ENCODE measurements around the gene RNF167.

Gene RNF167

GRCh38 chr17:4939796-4940554 is at the start of gene RNF167, which contains the start of gene SLC25A11:
Gene RNF167 (plus strand): TSS chr17:4940268. CDS start chr17:4940910, 642 bp downstream.
Gene SLC25A11 (minus strand): TSS chr17:4940046. CDS start chr17:4939910, 136 bp downstream.
- peak; percentile 99 for DNase-seq (ENCODE audit: low read depth)

DNA sequence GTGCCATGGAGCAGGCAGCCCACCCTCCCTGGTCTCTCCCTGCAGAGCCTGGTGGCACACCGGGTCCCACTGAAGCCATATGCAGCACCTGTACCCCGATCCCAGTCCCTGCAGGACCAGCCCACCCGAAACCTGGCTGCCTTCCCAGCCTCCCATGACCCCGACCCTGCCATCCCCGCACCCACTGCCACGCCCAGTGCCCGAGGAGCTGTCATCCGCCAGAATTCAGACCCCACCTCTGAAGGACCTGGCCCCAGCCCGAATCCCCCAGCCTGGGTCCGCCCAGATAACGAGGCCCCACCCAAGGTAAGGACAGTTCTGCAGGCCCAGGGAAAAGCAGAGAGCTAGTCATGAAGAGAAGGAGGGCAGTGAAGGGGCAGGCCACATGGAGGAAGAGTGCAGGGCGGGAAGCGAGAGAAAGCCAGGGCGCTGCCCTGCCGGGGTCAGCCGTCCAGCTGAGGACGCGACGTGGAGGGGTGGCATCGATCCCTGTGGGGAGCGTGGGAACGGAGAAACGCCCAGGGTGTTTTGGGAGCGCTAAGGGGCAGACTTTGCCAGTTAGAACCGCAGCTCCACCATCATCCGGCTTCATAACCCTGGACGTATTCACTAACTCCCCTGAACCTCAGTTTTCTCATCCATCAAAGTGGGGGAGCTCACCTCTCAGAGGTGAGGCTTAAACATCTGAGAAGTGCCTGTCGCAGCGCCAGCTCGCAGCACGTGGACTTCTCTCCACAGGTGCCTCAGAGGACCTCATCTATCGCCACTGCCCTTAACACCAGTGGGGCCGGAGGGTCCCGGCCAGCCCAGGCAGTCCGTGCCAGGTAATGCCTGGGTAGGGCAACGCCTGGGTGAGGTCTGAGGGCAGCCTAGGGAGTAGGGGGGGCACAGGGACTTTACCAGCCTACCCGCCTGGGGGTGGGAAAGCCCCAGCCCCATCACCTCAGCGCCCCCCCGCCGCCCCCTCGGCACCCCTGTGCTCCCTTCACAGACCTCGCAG is 48.4 kb upstream of the RNF167 start:
- no peak for DNase-seq (ENCODE audit: low read depth)

GRCh38 chr17:4892499-4893221 is 47.4 kb upstream of the RNF167 start:
- no peak for DNase-seq (ENCODE audit: low read depth)

GRCh38 chr17:4893272-4893671 is 46.8 kb upstream of the RNF167 start:
- DNase-seq (ENCODE audit: low read depth), result no peak

GRCh38 chr17:4893721-4894560 is 46.1 kb upstream of the RNF167 start:
- no peak for DNase-seq (ENCODE audit: low read depth)

- DNase-seq (ENCODE audit: low read depth), result no peak
Observed at GRCh38 chr17:4895121-4895520, 44.9 kb upstream of the RNF167 start.

GRCh38 chr17:4895657-4896331 is 44.3 kb upstream of the RNF167 start:
- DNase-seq (ENCODE audit: low read depth), result no peak

DNA sequence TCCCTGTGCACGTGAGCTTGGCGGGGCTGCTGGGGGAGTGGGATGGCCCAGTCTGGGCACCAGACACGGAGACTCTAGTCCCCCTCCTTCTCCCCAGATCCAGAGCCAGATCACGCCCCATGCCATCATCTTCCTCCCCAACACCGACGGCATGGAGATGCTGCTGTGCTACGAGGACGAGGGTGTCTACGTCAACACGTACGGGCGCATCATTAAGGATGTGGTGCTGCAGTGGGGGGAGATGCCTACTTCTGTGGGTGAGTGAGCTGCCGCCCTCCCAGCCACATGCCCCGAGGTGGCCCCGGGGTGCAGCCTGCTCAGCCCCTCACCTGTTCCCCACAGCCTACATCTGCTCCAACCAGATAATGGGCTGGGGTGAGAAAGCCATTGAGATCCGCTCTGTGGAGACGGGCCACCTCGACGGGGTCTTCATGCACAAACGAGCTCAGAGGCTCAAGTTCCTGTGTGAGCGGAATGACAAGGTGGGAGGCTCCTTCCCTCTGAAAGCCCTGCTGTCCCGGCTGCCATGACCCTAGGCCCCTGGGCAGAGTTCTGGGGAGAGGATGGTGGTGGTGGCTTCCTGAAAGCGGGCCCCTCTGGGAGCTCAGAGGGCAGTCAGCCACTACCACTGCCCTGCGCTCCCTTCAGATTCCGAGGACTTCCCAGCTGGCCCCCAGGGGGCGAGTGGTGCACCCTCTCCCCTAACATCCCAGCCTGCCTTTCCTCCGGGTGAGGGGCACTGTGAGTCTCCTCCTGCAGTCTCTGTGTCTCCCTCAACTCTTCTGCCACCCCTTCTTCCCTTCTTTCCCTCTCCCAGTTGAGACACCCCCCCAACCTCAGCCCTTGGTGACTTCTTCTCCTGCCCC is 43.5 kb upstream of the RNF167 start:
- no peak for DNase-seq (ENCODE audit: low read depth)

DNA sequence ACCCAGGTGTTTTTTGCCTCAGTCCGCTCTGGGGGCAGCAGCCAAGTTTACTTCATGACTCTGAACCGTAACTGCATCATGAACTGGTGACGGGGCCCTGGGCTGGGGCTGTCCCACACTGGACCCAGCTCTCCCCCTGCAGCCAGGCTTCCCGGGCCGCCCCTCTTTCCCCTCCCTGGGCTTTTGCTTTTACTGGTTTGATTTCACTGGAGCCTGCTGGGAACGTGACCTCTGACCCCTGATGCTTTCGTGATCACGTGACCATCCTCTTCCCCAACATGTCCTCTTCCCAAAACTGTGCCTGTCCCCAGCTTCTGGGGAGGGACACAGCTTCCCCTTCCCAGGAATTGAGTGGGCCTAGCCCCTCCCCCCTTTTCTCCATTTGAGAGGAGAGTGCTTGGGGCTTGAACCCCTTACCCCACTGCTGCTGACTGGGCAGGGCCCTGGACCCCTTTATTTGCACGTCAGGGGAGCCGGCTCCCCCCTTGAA is 42.8 kb upstream of the RNF167 start:
- no peak for DNase-seq (ENCODE audit: low read depth)

DNA sequence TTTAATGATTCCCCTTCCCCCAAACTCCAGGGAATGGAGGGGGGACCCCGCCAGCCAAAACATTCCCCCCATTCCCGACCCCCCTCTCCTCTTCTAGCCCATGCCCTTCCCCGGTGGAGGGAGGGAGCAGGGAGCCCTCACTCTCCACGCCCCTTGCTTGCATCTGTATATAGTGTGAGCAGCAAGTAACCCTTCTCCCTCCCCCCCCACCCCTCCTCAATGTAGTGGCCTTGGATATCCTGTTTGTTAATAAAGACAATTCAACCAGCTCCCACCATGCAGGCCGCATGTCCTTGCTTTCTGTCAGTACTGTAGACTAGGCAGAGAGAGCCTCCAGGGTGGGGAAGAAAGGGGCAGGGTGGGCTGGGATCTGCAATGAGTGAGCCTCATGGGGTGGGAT is 42.3 kb upstream of the RNF167 start:
- DNase-seq (ENCODE audit: low read depth), result no peak

DNA sequence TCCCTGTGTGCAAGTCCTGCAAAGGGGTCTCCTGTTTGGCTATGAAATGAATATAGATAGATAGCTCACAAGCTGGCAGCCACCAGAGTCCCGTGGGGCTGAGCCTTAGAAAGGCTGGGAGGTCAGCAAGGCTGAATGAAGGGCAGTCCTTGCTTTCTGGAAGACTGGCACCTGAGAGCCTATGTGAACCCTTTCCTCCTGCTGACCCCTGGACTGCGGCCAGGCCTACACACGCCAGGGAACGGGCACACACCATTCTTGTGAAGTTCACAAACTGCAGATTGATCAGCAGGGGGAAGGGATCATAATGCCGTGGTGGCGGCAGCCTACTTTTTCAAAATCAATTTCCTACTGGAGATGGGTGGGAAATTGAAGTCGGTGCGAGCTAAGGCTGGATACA is 41.7 kb upstream of the RNF167 start:
- no peak for DNase-seq (ENCODE audit: low read depth)

DNA sequence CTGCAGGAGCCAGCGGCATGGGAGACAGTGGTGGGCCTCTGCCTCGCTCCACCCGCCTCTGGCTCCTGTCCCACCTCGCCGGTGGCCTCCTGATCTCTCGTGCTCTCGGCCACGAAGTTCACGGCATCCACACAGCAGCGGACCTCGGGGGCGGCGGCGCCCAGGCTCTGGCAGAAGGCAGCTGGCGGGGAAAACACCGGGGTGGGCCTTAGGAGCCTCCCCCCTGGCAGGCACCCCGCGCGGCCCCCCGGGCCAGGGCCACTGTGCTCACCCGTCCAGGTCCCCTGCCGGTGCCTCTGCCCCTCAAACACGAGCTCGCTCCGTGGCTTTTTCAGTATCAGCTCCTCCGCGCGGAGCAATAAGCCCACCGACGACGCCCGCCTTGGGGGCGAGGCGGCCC is 41.1 kb upstream of the RNF167 start:
- DNase-seq (ENCODE audit: low read depth), result no peak

- DNase-seq (ENCODE audit: low read depth), result peak; percentile 67
Observed at GRCh38 chr17:4899341-4900230, 40.5 kb upstream of the RNF167 start, which contains the start of gene C17orf107. Gene C17orf107 (plus strand): TSS chr17:4899536. CDS start chr17:4899763, 227 bp downstream.

- DNase-seq (ENCODE audit: low read depth), result no peak
Observed at GRCh38 chr17:4900231-4901107, 39.6 kb upstream of the RNF167 start.

GRCh38 chr17:4901108-4901647 is 38.9 kb upstream of the RNF167 start:
- no peak for DNase-seq (ENCODE audit: low read depth)

- no peak for DNase-seq (ENCODE audit: low read depth)
Observed at GRCh38 chr17:4901648-4902344, 38.3 kb upstream of the RNF167 start.
